Right lung (tissue), 5 donors: ENCODE measurements around the gene EDA. TPM values are rescaled to one million over a fixed set of nuclear protein-coding genes. Genes with fewer than 3 reads are reported as not detected.

Source experiments
- DNase-seq, 2 donors: peaks; one replicate each; pipeline ENCODE4 v3.0.0-alpha.2; 2013
- polyA plus RNA-seq, 5 donors: library from polyadenylated mRNA; unstranded; fragments of 120-200 nt; gene quantifications; one replicate each; pipeline versions ENCODE4 v1.2.1 to v1.2.3, GENCODE V29; 2013; ENCODE audit warnings: inconsistent platforms in 1 of 5, low replicate concordance in 1 of 5; ENCODE audit not compliant: insufficient read length in 5 of 5, insufficient read depth in 1 of 5

The EDA gene
- polyA plus RNA-seq, 5 donors, result 2.8 to 5.8 (median 3.7) TPM

GRCh38 chrX:70062961-70063550, 447.1 kb downstream of the EDA start:
- DNase-seq, result no peak

- DNase-seq, result no peak
Observed at GRCh38 chrX:70066646-70067045, 450.7 kb downstream of the EDA start.

GRCh38 chrX:70079297-70079696, 463.4 kb downstream of the EDA start:
- no peak for DNase-seq

- DNase-seq, result no peak
Observed at GRCh38 chrX:70079870-70080269, 464.0 kb downstream of the EDA start.

GRCh38 chrX:70082723-70083122, 466.8 kb downstream of the EDA start:
- DNase-seq, result no peak

GRCh38 chrX:70084592-70085240, 468.8 kb downstream of the EDA start:
- DNase-seq, result no peak

GRCh38 chrX:70087857-70088630, 472.1 kb downstream of the EDA start:
- peak; percentile 20 to 34 for DNase-seq

GRCh38 chrX:70088751-70089150, 472.8 kb downstream of the EDA start:
- DNase-seq, result no peak

Other genes starting within 250 kb of the EDA start
- under 1 TPM; 0.04 to 0.21 (median 0.10) TPM for gene NALF2, start 111.8 kb upstream of the EDA start, polyA plus RNA-seq